Smooth muscle cell (in vitro differentiated cells): ENCODE data around the gene FGF22. TPM values are rescaled to one million over a fixed set of nuclear protein-coding genes. Genes with fewer than 3 reads are reported as not detected.

Source experiments
- DNase-seq: peaks from one replicate; lab custom pipeline; 2025; ENCODE audit not compliant: unreplicated experiment; lab: John Stamatoyannopoulos, UW
- H2AFZ ChIP-seq: fragments of 200-600 bp; sonication (generic); 2 replicates; pipeline ENCODE4 v1.6.0; 2016; ENCODE audit warnings: antibody characterized with exemption, low read depth, mild to moderate bottlenecking
- H3F3A ChIP-seq: fragments of 200-600 bp; sonication (generic); 2 replicates; pipeline ENCODE4 v1.6.0; 2017; ENCODE audit warnings: antibody characterized with exemption, low read depth
- H3K27ac ChIP-seq: fragments of 200-600 bp; sonication (generic); 2 replicates; pipeline ENCODE4 v1.5.1; 2016; ENCODE audit warnings: low read depth, mild to moderate bottlenecking
- H3K27me3 ChIP-seq: fragments of 200-600 bp; sonication (generic); 2 replicates; pipeline ENCODE4 v1.6.1; 2016; ENCODE audit warnings: low read depth, mild to moderate bottlenecking
- H3K36me3 ChIP-seq: fragments of 200-600 bp; sonication (generic); 2 replicates; pipeline ENCODE4 v1.5.1; 2016; ENCODE audit warnings: low read depth
- H3K4me1 ChIP-seq: fragments of 200-600 bp; sonication (generic); 2 replicates; pipeline ENCODE4 v1.5.1; 2016; ENCODE audit warnings: low read depth
- H3K4me2 ChIP-seq: fragments of 200-600 bp; sonication (generic); 2 replicates; pipeline ENCODE4 v1.6.0; 2016; ENCODE audit warnings: mild to moderate bottlenecking
- H3K4me3 ChIP-seq: fragments of 200-600 bp; sonication (generic); 2 replicates; pipeline ENCODE4 v1.5.1; 2016; ENCODE audit warnings: mild to moderate bottlenecking
- H3K79me2 ChIP-seq: fragments of 200-600 bp; sonication (generic); 2 replicates; pipeline ENCODE4 v1.6.0; 2016; ENCODE audit warnings: low read depth, mild to moderate bottlenecking
- H3K9ac ChIP-seq: fragments of 200-600 bp; sonication (generic); 2 replicates; pipeline ENCODE4 v1.6.0; 2016; ENCODE audit warnings: low read depth
- H3K9me3 ChIP-seq: fragments of 200-600 bp; sonication (generic); replicated peaks from 2 replicates; pipeline ENCODE4 v1.5.1; 2016; ENCODE audit warnings: low read depth
- H4K20me1 ChIP-seq: fragments of 200-600 bp; sonication (generic); 2 replicates; pipeline ENCODE4 v1.6.0; 2016; ENCODE audit warnings: low read depth
- WGBS: methylation state at CpG from one replicate; pipeline ENCODE4 v1.1.7; 2016; ENCODE audit warnings: low lambda C conversion rate; 5-methylcytosine and 5-hydroxymethylcytosine counted together
- polyA plus RNA-seq: library from polyadenylated mRNA; unstranded; fragments of >200 nt; fragmentation: Nextera tagmentation; extraction: Ambion mirVana; gene quantifications from 2 replicates; pipeline ENCODE4 v1.2.1, GENCODE V29; 2016
- total RNA-seq: library from RNA; depleted of rRNA; stranded (reverse); fragments of >200 nt; gene quantifications from 2 replicates; pipeline ENCODE4 v1.2.3, GENCODE V29; 2014
- TF ChIP-seq, protein P1 (sequence below): fragments of 200-600 bp; sonication (generic); IDR thresholded peaks from 2 replicates; pipeline ENCODE4 v1.5.1; 2017; ENCODE audit warnings: borderline replicate concordance, mild to moderate bottlenecking, antibody characterized with exemption; ENCODE audit not compliant: insufficient read depth, poor library complexity, severe bottlenecking

The FGF22 gene
- total and polyA plus RNA-seq, 2 experiments from 2014 or later = 0.18 TPM; not detected in 1

DNA sequence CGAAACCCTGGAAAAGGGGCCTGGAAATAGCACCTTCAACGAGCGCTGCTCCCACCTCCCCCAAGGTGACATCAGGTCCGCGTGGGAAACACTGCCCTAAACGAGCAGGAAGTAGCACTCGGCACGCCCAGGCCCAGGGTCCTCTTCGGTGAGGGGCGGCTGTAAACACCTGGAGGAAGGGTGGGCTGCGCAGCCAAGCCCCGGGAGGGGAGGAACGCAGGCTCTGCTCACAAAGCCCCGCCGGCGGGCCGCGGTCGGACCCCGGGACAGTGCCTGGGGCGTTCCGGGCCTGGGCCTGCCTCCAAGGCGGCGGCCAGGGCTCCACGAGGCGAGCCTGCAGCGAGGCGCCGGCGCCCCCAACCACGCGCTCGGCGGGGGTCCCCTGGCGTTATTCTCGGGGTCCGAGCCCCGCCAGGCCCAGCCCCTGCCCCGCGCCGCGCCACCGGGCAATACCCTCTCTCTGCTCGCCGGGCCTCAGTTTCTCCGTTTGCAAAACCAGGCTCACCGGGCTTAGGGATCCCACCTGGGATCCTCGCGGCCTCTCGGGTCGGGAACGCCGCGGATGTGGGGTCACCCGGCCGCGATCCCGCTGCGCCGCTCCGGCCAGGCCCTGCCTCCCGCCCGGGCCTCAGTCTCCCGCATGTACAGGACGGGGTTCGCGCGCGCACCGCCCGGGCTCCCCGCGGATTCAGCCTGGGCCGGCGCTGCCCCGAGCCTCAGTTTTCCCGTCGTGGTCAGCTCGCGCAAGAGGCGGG lies 22.7 kb downstream of the FGF22 start:
- peak overlapping the region; percentile 87 for H3K9ac ChIP-seq
- no peak overlapping the region for H2AFZ ChIP-seq
- no peaks in the 10 kb centered on the region for H3K36me3 ChIP-seq
- no peaks in the 10 kb centered on the region for H3K27me3 ChIP-seq
- DNase-seq = no peak
- WGBS = under 1% methylated on average over 73 of the region's 81 CpGs
- H3K4me2 ChIP-seq = peak overlapping the region; percentile 99
- H3K4me1 ChIP-seq = peaks cover 15% of the 10 kb centered on the region
- peaks cover 52% of the 10 kb centered on the region for H4K20me1 ChIP-seq
- no peaks in the 10 kb centered on the region for H3K9me3 ChIP-seq
- H3K27ac ChIP-seq = peak overlapping the region; percentile 92
- H3F3A ChIP-seq = peaks cover 8% of the 10 kb centered on the region
- TF ChIP-seq, protein P1, sequence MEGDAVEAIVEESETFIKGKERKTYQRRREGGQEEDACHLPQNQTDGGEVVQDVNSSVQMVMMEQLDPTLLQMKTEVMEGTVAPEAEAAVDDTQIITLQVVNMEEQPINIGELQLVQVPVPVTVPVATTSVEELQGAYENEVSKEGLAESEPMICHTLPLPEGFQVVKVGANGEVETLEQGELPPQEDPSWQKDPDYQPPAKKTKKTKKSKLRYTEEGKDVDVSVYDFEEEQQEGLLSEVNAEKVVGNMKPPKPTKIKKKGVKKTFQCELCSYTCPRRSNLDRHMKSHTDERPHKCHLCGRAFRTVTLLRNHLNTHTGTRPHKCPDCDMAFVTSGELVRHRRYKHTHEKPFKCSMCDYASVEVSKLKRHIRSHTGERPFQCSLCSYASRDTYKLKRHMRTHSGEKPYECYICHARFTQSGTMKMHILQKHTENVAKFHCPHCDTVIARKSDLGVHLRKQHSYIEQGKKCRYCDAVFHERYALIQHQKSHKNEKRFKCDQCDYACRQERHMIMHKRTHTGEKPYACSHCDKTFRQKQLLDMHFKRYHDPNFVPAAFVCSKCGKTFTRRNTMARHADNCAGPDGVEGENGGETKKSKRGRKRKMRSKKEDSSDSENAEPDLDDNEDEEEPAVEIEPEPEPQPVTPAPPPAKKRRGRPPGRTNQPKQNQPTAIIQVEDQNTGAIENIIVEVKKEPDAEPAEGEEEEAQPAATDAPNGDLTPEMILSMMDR = no peak
- H3K4me3 ChIP-seq = peak overlapping the region; percentile 91
- peaks cover 59% of the 10 kb centered on the region for H3K79me2 ChIP-seq

DNA sequence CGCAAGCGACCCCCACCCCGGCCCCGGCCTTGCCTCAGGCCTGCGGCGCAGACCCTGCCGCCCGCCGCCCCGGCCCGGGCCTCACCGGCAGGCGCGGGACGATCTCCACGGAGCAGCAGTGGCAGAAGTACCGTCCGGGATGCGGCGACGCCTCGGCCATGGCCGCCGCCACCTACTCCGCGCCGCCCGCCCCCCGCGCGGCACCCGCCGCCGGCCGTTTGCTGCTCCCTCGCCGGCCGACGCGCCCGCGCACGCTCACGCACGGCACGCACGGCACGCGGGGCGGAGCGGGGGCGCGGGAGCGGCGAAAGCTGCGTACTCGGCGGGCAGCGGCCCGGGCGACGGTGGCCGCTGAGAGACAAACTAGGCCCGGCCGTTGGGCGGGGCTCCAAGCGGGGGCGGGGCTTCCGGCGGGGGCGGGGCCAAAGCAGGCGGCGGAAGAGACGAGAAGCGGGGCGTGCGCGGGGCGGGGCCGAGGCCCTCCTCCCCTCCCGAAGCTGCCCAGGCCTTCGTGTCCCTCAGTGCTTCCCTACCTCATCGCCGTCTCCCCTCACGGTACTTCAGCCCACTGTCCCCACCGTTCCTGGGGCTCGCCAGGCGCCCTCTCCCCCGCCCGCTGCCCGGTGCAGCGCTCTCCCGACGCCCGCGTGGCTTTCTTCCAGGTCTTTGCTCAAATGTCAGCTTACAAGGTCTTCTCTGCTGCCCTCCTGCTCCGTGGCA lies 23.4 kb downstream of the FGF22 start, which contains the start of gene RNF126:
Gene RNF126, minus strand, starts transcription at position 253 of the 720 bp plus-strand sequence. Its CDS starts 93 bp downstream, at position 160.
- H3K79me2 ChIP-seq = peaks cover 52% of the 10 kb centered on the region
- WGBS = 5% methylated on average over 30 of the region's 97 CpGs

DNA sequence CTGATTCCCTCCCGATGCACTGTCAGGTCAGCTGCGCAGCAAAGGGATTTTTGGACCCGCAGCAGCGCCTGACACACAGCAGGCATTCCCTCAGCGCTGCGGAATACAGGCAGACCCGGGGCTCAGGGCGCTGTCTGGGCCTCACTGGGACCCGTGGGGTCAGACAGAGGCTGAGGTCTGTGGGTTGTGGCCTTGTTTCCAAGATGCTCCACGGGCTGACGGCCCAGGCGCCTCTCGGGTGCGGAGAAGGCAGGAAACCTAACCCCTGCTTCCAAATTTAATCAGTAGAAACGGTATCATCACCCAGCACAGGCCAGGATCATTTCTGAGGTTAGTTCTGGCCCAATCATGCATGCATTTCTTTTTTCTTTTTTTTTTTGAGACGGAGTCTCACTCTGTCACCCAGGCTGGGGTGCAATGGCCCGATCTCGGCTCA lies 24.0 kb downstream of the FGF22 start:
- peak overlapping the region; percentile 77 for H3K27ac ChIP-seq
- peaks cover 46% of the 10 kb centered on the region for H3K79me2 ChIP-seq

More for the DNA sequence above, 23.4 kb downstream of the FGF22 start, which contains the start of gene RNF126:
- H3K27me3 ChIP-seq = no peaks in the 10 kb centered on the region
- H3K9ac ChIP-seq = peak within 1 kb of the TSS; percentile 87
- H3K27ac ChIP-seq = peak within 1 kb of the TSS; percentile 92
- no peaks in the 10 kb centered on the region for H3K36me3 ChIP-seq
- H3K9me3 ChIP-seq = no peaks in the 10 kb centered on the region
- H4K20me1 ChIP-seq = peaks cover 45% of the 10 kb centered on the region
- DNase-seq = peak; percentile 88
- peak within 1 kb of the TSS; percentile 91 for H3K4me3 ChIP-seq
- H3K4me2 ChIP-seq = peak within 1 kb of the TSS; percentile 99
- peak within 1 kb of the TSS; percentile 89 for H2AFZ ChIP-seq
- H3F3A ChIP-seq = peaks cover 8% of the 10 kb centered on the region
- TF ChIP-seq, protein P1 = no peak
- H3K4me1 ChIP-seq = peaks cover 15% of the 10 kb centered on the region

More for the DNA sequence above, 24.0 kb downstream of the FGF22 start:
- TF ChIP-seq, protein P1 = no peak
- Histone ChIP-seq H2AFZ (peak overlapping the region; percentile 89), H3K27me3 (no peaks in the 10 kb centered on the region), H4K20me1 (peaks cover 39% of the 10 kb centered on the region), H3K9me3 (no peaks in the 10 kb centered on the region), H3K4me3 (peak overlapping the region; percentile 91), H3K9ac (peak overlapping the region; percentile 54), H3K36me3 (no peaks in the 10 kb centered on the region), H3K4me1 (peaks cover 15% of the 10 kb centered on the region), H3F3A (peaks cover 8% of the 10 kb centered on the region), H3K4me2 (peak overlapping the region; percentile 94)
- no peak for DNase-seq
- WGBS = 73% methylated on average over 18 of the region's 18 CpGs
